Astrocyte (in vitro differentiated cells and primary cell): ENCODE measurements around the gene AIP.

Experiments
- EZH2 ChIP-seq: IDR thresholded peaks from 2 replicates; pipeline ENCODE4 v1.6.1; 2012; ENCODE audit warnings: mild to moderate bottlenecking, low read length, inconsistent platforms; ENCODE audit not compliant: insufficient read depth
- TF ChIP-seq, protein P1 (sequence below): IDR thresholded peaks from 2 replicates; pipeline ENCODE4 v1.5.1; 2011; ENCODE audit warnings: low read depth, mild to moderate bottlenecking, inconsistent platforms, low read length, moderate library complexity; ENCODE audit not compliant: insufficient read depth

DNA sequence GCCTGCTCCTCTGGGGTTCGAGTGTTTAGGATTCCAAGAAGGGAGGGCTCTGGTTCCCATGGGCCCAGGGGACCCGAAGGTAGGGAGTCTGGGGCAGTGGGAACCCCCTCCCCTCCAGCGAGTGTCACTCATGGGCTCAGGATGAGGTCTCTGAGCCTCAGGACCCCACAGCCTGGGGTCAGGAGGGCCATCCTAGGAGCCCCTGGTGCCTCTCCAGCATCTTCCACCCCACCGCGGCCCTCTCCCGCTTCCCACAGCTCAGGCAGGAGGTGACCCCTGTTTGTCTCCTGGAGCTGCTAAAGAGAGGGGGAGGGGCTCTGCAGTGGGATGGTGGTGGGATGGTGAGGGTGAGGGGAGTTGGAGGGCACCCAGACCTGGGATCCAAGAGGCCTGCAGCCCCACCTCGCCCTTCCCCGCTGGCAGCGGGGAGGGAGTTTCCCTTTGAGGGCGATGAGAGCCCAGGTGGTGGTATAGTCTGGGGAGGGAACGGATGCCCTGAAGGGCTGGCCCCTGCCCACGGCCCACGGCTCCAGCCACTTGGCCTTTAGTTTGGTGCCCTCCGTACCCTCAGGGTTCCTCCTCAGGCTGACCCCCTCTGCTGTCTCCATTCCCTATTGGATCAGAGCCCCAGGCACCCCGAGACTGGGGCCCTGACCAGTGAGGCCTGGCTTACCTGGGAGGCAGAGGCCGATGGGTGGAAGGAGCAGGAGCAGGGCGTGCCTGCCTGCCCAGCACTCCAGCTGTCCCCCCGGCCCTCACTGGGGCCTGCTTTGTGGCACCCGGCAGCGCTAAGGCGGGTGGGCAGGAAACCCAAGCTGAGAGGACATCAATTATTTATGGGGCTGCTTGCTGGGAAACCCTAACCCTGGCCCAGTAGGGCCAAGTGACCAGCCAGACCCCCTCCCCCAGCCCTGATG lies 28.8 kb upstream of the AIP start:
- TF ChIP-seq, protein P1, sequence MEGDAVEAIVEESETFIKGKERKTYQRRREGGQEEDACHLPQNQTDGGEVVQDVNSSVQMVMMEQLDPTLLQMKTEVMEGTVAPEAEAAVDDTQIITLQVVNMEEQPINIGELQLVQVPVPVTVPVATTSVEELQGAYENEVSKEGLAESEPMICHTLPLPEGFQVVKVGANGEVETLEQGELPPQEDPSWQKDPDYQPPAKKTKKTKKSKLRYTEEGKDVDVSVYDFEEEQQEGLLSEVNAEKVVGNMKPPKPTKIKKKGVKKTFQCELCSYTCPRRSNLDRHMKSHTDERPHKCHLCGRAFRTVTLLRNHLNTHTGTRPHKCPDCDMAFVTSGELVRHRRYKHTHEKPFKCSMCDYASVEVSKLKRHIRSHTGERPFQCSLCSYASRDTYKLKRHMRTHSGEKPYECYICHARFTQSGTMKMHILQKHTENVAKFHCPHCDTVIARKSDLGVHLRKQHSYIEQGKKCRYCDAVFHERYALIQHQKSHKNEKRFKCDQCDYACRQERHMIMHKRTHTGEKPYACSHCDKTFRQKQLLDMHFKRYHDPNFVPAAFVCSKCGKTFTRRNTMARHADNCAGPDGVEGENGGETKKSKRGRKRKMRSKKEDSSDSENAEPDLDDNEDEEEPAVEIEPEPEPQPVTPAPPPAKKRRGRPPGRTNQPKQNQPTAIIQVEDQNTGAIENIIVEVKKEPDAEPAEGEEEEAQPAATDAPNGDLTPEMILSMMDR: no peak
- TF ChIP-seq EZH2: no peak
